ENCODE measurements around the gene MICALL1.
"Not testable (repeated sequence)": the region's sequence is repeated elsewhere in the genome, so short reads cannot be mapped to it uniquely, and the experiment has no call there.

The MICALL1 gene

GRCh38 chr22:37953437-37954179, 47.5 kb downstream of the MICALL1 start, which contains the start of the genes C22orf23 and POLR2F:
Gene C22orf23 (minus strand): TSS chr22:37953601. CDS start chr22:37953149, 452 bp downstream.
Gene POLR2F (plus strand): TSS chr22:37953699. CDS start chr22:37953788, 89 bp downstream.
- Histone ChIP-seq H3K4me1 (peaks cover 13% of the 10 kb centered on the region), H3K4me3 (ENCODE audit: low read depth, low read length) (peak within 1 kb of the TSS; percentile 99), H3K9ac (peak within 1 kb of the TSS; percentile 80), H3K36me3 (ENCODE audit: control insufficient read depth, insufficient read depth, low read length) (no peaks in the 10 kb centered on the region), H3K27me3 (ENCODE audit: control insufficient read depth, insufficient read depth, low read length) (no peaks in the 10 kb centered on the region), H3K4me2 (ENCODE audit: low read length) (peak within 1 kb of the TSS; percentile 82), H3K27ac (peak within 1 kb of the TSS; percentile 68), H2AFZ (peak within 1 kb of the TSS; percentile 86), H3K79me2 (peaks cover 11% of the 10 kb centered on the region), H3K9me3 (ENCODE audit: control insufficient read depth, low read length) (no peaks in the 10 kb centered on the region)
- TF ChIP-seq CTCF (IDR thresholded peaks at IDR 0.05): no peak

- Histone ChIP-seq H3K4me3 (ENCODE audit: low read depth, low read length) (peak overlapping the region; percentile 99), H3K4me2 (ENCODE audit: low read length) (peak overlapping the region; percentile 82), H3K79me2 (peaks cover 11% of the 10 kb centered on the region), H3K27me3 (ENCODE audit: control insufficient read depth, insufficient read depth, low read length) (no peaks in the 10 kb centered on the region), H3K36me3 (ENCODE audit: control insufficient read depth, insufficient read depth, low read length) (no peaks in the 10 kb centered on the region), H2AFZ (no peak overlapping the region), H3K9ac (no peak overlapping the region), H3K4me1 (peaks cover 15% of the 10 kb centered on the region), H3K9me3 (ENCODE audit: control insufficient read depth, low read length) (no peaks in the 10 kb centered on the region), H3K27ac (no peak overlapping the region)
- TF ChIP-seq CTCF (IDR thresholded peaks at IDR 0.05): no peak
Measured at GRCh38 chr22:37954686-37955085, 48.6 kb downstream of the MICALL1 start.

GRCh38 chr22:37955825-37956397, 49.8 kb downstream of the MICALL1 start:
- not testable (repeated sequence) for H3K9me3 ChIP-seq (ENCODE audit: control insufficient read depth, low read length); H3K36me3 ChIP-seq (ENCODE audit: control insufficient read depth, insufficient read depth, low read length); H3K4me2 ChIP-seq (ENCODE audit: low read length); H3K27me3 ChIP-seq (ENCODE audit: control insufficient read depth, insufficient read depth, low read length); H3K27ac ChIP-seq; H2AFZ ChIP-seq; H3K9ac ChIP-seq; H3K4me3 ChIP-seq (ENCODE audit: low read depth, low read length)
- Histone ChIP-seq H3K79me2 (peaks cover 11% of the 10 kb centered on the region), H3K4me1 (peaks cover 15% of the 10 kb centered on the region)

GRCh38 chr22:37957232-37957631, 51.1 kb downstream of the MICALL1 start:
- H3K27me3 ChIP-seq (ENCODE audit: control insufficient read depth, insufficient read depth, low read length): no peaks in the 10 kb centered on the region
- no peak for TF ChIP-seq CTCF (IDR thresholded peaks at IDR 0.05)
- no peaks in the 10 kb centered on the region for H3K9me3 ChIP-seq (ENCODE audit: control insufficient read depth, low read length)
- peak overlapping the region; percentile 84 for H3K27ac ChIP-seq
- no peak overlapping the region for H3K9ac ChIP-seq
- no peak overlapping the region for H3K4me3 ChIP-seq (ENCODE audit: low read depth, low read length)
- no peaks in the 10 kb centered on the region for H3K36me3 ChIP-seq (ENCODE audit: control insufficient read depth, insufficient read depth, low read length)
- H3K4me2 ChIP-seq (ENCODE audit: low read length): peak overlapping the region; percentile 42
- no peak overlapping the region for H2AFZ ChIP-seq
- peaks cover 15% of the 10 kb centered on the region for H3K4me1 ChIP-seq
- H3K79me2 ChIP-seq: peaks cover 13% of the 10 kb centered on the region

GRCh38 chr22:37959231-37959825, 53.2 kb downstream of the MICALL1 start:
- Histone ChIP-seq H3K4me3 (ENCODE audit: low read depth, low read length) (no peak overlapping the region), H2AFZ (no peak overlapping the region), H3K36me3 (ENCODE audit: control insufficient read depth, insufficient read depth, low read length) (no peaks in the 10 kb centered on the region), H3K27ac (no peak overlapping the region), H3K79me2 (peaks cover 8% of the 10 kb centered on the region), H3K4me2 (ENCODE audit: low read length) (no peak overlapping the region), H3K4me1 (peaks cover 15% of the 10 kb centered on the region), H3K27me3 (ENCODE audit: control insufficient read depth, insufficient read depth, low read length) (no peaks in the 10 kb centered on the region), H3K9me3 (ENCODE audit: control insufficient read depth, low read length) (no peaks in the 10 kb centered on the region), H3K9ac (no peak overlapping the region)
- TF ChIP-seq CTCF (IDR thresholded peaks at IDR 0.05): no peak

All from parathyroid adenoma (tissue), 2 donors.